SH-SY5Y (cell line): ENCODE results near the gene DNAJC6.

Experiments used
- GATA2 ChIP-seq: IDR thresholded peaks from 2 replicates; pipeline ENCODE4 v1.6.1; 2011; ENCODE audit warnings: mild to moderate bottlenecking, low read depth, low read length
- GATA3 ChIP-seq: IDR thresholded peaks from 2 replicates; pipeline ENCODE4 v1.6.1; 2011; ENCODE audit warnings: low read depth, mild to moderate bottlenecking, low read length, moderate library complexity

DNA sequence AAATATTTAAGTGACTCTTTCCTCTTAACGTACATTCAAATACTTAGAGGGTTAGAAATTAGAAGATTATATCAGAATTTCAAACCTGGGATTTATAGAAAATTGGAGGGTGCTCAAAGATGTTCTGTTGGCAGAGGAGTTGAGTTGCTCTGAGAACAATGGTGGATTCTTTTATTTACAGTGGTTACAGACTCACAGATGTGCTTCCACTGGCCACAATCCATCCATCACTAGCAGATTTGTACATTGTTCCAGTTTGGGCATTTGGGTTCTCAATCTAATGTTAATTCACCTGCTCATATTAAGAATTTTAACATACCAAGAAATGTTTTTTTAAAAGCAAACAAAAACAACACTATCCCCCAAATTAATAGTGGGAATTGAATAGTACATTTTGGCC is 23.5 kb downstream of the DNAJC6 start:
- TF ChIP-seq GATA2 (no peak), GATA3 (no peak)
